Measurements from ENCODE around the gene MSL3. TPM values are rescaled to one million over a fixed set of nuclear protein-coding genes. Genes with fewer than 3 reads are reported as not detected.
A peak's percentile ranks its signal among the peaks of the same experiment; 100 is the strongest.

MSL3 gene, protein sequence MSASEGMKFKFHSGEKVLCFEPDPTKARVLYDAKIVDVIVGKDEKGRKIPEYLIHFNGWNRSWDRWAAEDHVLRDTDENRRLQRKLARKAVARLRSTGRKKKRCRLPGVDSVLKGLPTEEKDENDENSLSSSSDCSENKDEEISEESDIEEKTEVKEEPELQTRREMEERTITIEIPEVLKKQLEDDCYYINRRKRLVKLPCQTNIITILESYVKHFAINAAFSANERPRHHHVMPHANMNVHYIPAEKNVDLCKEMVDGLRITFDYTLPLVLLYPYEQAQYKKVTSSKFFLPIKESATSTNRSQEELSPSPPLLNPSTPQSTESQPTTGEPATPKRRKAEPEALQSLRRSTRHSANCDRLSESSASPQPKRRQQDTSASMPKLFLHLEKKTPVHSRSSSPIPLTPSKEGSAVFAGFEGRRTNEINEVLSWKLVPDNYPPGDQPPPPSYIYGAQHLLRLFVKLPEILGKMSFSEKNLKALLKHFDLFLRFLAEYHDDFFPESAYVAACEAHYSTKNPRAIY
- total RNA-seq, result 10 to 100 TPM; 73.7 to 82.4 TPM

DNA sequence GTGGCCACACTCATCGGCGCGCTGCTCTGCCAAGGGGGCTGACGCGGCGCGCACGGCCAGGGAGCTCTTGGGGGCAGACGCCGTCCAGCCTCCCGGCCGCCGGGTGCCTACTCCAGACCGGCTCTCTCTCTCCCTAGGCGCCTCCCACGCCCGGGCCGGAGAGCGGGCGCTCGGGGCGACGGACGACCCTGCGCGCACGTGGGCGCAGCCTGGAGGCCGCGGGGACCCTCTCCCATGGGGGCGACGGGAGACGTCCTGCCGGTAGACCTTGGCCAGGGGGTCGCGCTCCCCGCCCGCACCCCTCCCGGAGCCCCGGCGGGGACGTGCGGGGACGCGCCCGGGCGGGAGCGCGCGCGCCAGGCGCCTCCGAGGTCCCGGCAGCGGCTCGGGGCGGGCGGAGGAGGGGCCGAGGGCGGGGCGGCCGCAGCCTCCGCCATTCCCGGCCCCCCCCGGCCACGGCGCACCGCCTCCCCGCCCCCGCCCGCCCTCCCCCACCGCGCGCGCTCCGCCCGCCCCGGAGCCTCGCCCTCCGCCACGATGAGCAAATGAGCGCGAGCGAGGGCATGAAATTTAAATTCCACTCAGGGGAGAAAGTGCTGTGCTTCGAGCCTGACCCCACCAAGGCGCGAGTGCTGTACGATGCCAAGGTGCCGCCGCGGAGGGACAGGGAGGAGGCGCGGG lies at the start of gene MSL3:
Gene MSL3, plus strand, starts transcription at position 519 of the 681 bp plus-strand sequence. Its CDS starts 27 bp downstream, at position 546.
- Mint-ChIP-seq H3K4me3 (peak within 1 kb of the TSS; percentile 85), H3K9me3 (no peaks in the 10 kb centered on the region), H3K4me1 (peaks cover 9% of the 10 kb centered on the region), H3K36me3 (peaks cover 12% of the 10 kb centered on the region), H3K27me3 (peaks cover 8% of the 10 kb centered on the region), H3K27ac (peak within 1 kb of the TSS; percentile 90)
- POLR2A ChIA-PET, result interaction anchor here (0.9 to 1.5 kb wide), 2 partner anchors 10 to 12 kb away, joined by 3 to 4 read pairs; no protein-coding TSS in a partner anchor
- ATAC-seq (ENCODE audit: low read depth) (peak; percentile 45), DNase-seq (peak; percentile 76)

DNA sequence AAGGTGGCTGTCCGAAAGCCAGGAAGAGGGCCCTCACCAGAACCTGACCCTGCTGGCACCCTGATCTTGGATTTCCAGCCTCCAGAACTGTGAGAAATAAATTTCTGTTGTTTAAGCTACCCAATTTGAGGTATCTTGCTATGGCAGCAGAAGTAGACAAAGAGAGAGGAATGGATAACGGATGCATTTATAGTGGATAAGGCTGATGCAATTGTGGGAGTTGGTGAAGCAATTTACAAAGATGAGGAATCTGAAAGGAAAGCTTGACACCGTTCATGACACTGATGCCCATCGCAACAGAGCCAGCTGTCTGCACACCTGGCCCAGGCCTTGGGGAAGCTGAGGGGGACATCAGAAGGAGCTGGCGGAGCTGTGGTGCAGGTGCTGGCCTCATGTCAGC lies 35.7 kb upstream of the MSL3 start:
- Mint-ChIP-seq H3K9me3 (no peaks in the 10 kb centered on the region), H3K4me3 (no peak overlapping the region), H3K27me3 (no peaks in the 10 kb centered on the region), H3K4me1 (no peaks in the 10 kb centered on the region), H3K27ac (no peak overlapping the region), H3K36me3 (no peaks in the 10 kb centered on the region)
- POLR2A ChIA-PET, result no interaction called here
- DNase-seq (no peak), ATAC-seq (ENCODE audit: low read depth) (no peak)

DNA sequence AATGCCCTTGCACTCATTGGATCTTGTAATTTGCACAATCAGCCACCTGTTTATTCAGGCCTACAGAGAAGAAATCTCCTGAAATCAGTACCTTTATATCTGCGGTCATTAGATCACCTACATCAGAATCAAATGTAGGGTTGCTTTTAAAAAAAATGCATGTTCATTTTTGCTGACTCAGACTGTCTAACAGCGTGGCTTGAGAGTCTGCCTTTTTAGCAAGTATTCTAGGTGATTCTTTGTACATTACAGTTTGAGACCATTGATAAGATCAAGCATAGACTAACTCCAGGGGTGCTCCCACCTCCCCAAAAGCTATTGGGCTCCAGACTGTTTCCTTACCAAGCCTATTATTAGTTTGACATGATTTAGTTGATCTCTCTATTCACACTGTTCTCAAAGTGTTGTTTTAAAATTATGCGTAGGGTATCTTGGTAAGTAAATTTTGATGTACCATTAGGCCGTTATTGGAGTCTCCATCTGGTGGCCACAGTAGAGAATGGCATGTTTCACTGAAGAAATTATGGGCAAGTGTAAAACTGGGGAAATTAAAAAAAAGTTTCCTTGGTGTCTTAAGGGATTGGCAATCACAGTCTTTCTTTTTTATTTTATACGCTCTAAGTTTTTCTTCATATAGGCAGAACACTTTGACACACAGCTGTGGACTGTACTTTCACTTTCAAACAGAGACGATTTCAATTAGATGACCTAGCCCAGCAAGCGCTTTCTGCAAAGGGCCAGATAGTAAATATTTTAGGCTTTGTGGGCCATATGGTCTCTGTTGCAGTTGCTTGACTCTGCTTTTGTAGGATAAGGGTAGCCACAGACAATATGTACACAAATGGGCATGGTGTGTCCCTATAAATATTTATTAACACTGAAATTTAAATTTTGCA lies 33.7 kb upstream of the MSL3 start:
- H3K9me3 Mint-ChIP-seq, result no peaks in the 10 kb centered on the region
- POLR2A ChIA-PET, result no interaction called here
- H3K4me3 Mint-ChIP-seq, result no peak overlapping the region
- no peak overlapping the region for H3K27ac Mint-ChIP-seq
- H3K4me1 Mint-ChIP-seq, result no peaks in the 10 kb centered on the region
- H3K27me3 Mint-ChIP-seq, result no peaks in the 10 kb centered on the region
- ATAC-seq (ENCODE audit: low read depth) (no peak), DNase-seq (no peak)
- no peaks in the 10 kb centered on the region for H3K36me3 Mint-ChIP-seq

DNA sequence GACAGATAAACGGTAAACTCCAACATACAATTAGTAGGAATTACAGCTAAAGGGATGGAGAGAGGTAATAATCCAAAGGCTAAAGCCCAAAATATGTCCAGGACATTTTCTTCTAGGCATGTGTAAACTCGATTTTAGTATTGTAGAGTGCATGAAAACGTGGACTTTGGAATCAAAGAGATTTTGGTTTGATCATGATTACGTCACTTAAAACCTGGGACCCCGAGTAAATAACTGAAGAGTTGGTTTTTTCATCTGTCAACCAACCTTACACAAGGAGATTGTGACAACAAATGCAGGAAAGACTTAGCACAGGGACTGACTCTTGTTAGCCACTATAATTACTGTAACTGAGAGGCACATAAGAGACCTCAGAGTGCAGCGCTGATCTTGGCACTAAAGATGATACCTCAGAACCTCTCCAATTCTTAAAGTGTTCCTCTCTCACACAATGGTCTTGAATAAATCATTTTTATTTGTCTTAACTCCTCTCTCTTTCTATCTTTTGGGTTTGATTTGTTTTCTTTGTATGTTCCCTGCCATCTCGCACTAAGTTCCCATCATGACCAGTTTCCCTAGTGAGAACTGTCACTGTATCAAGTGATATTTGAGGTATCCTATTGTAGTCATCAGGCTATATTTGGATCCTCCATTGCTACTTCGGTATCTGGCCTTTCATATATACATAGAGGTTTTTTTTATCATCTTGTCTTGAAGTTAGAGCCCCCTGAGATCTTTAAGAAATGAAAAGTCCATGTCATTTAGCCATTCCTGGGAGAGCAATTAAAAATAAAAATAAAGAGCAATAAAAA lies 32.2 kb upstream of the MSL3 start:
- no peak for DNase-seq
- H3K27ac Mint-ChIP-seq, result no peak overlapping the region
- POLR2A ChIA-PET, result no interaction called here
- H3K4me3 Mint-ChIP-seq, result no peak overlapping the region
- H3K36me3 Mint-ChIP-seq, result no peaks in the 10 kb centered on the region
- no peaks in the 10 kb centered on the region for H3K4me1 Mint-ChIP-seq
- no peaks in the 10 kb centered on the region for H3K9me3 Mint-ChIP-seq
- no peak for ATAC-seq (ENCODE audit: low read depth)
- H3K27me3 Mint-ChIP-seq, result no peaks in the 10 kb centered on the region

DNA sequence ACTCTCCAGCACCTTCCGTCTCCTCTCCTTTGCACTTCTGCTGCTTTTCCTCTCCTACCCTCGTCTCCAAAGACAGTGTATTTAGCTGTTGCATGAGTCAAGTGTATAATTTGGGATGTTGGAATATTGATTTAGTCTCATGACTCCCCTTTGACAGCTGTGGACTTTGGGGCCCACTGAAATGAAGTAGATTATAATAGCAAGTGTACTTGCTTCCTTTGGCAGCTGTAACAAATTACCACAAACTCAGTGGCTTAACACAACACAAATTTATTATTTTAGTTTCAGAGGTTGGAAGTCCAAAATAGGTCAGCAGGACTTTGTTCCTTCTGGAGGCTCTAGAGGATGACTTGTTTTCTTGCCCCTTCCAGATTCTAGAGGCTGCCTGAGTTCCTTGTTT lies 29.5 kb upstream of the MSL3 start:
- H3K36me3 Mint-ChIP-seq, result no peaks in the 10 kb centered on the region
- DNase-seq (no peak), ATAC-seq (ENCODE audit: low read depth) (no peak)
- H3K27ac Mint-ChIP-seq, result no peak overlapping the region
- peaks cover 2% of the 10 kb centered on the region for H3K27me3 Mint-ChIP-seq
- H3K4me1 Mint-ChIP-seq, result no peaks in the 10 kb centered on the region
- POLR2A ChIA-PET, result no interaction called here
- H3K4me3 Mint-ChIP-seq, result no peak overlapping the region
- no peaks in the 10 kb centered on the region for H3K9me3 Mint-ChIP-seq

DNA sequence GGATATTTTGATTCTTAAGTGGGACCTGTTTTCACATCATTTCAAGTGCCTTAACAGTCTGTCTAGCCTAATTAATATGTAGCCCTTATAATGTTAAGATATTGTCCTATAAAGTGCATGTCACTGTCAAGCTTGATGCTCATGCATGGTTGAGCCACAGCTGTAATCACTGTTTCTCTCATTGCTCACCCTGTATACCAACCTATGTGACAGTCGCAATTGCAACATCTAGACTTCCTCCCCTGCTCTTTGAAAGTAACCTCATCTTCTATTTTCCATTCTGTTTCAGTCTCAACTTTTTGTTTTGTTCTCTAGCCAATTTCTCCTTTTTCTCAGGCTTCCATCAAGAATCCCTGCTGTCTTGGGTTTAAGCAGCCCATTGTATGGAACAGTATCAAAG lies 24.4 kb upstream of the MSL3 start:
- no peak overlapping the region for H3K4me3 Mint-ChIP-seq
- no peaks in the 10 kb centered on the region for H3K4me1 Mint-ChIP-seq
- DNase-seq (no peak), ATAC-seq (ENCODE audit: low read depth) (no peak)
- H3K9me3 Mint-ChIP-seq, result no peaks in the 10 kb centered on the region
- H3K36me3 Mint-ChIP-seq, result no peaks in the 10 kb centered on the region
- POLR2A ChIA-PET, result no interaction called here
- H3K27me3 Mint-ChIP-seq, result peaks cover 4% of the 10 kb centered on the region
- H3K27ac Mint-ChIP-seq, result no peak overlapping the region

DNA sequence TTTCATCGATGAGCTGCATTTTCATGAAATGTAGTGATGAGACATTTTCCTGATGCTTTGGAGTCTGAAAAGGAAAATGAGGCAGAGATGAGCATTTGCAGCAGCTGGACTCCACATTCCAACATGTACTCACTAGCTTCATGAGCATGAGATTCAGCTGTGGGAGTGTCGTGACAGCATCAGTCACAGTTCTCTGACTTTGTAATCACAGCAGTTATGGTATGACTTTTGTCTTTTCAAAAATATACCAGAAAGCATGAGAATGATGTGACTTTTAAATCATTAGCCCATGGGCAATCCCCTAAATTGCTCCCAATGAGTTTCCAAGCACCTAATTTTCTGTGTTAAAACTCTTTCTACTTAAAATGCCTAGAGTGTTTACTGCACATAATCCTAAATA lies 18.3 kb upstream of the MSL3 start:
- DNase-seq, result no peak
- Mint-ChIP-seq H3K4me1 (no peaks in the 10 kb centered on the region), H3K27me3 (no peaks in the 10 kb centered on the region), H3K36me3 (no peaks in the 10 kb centered on the region), H3K4me3 (no peak overlapping the region), H3K27ac (no peak overlapping the region), H3K9me3 (no peaks in the 10 kb centered on the region)
- POLR2A ChIA-PET, result no interaction called here
- ATAC-seq (ENCODE audit: low read depth), result no peak

DNA sequence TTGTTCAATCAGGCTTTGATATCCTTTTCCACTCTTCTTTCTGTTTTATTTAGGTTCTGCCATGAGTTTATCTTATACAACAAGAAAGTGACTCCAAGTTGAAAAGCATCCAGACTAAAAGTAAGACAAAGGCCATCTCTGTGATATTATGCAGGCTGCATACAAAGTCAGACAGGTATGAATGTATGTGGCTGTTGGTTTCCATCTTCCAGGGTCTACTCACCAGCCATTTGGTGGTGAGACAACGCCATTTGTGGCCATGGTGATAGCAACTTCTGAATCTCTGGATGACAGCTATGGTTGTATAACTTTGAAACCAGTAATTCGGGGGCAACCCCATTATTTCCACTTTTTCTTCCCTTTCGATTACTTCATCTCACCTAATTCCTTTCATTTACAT lies 17.2 kb upstream of the MSL3 start:
- POLR2A ChIA-PET, result no interaction called here
- Mint-ChIP-seq H3K27me3 (no peaks in the 10 kb centered on the region), H3K9me3 (no peaks in the 10 kb centered on the region), H3K36me3 (no peaks in the 10 kb centered on the region), H3K27ac (no peak overlapping the region), H3K4me3 (no peak overlapping the region), H3K4me1 (no peaks in the 10 kb centered on the region)
- ATAC-seq (ENCODE audit: low read depth) (no peak), DNase-seq (no peak)

DNA sequence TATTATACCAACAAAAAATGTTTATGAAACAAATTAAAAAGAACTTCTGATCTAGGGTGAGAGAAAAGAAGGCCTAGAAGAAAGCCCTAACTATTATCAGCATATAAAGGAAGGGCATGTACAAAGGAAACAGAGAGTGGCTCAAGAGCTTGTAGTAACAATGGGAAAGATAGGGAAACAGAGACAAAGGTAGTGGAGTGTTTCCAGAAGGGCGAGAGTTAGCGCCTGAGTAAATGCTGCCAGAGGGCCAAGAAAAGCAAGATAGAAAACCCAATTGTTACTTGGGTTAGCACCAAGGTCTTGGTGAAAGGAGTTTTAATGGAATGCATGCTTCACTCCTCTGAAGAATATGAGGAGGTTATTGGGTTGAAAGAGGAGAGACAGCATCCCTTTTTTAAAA lies 16.5 kb upstream of the MSL3 start:
- POLR2A ChIA-PET, result no interaction called here
- ATAC-seq (ENCODE audit: low read depth) (no peak), DNase-seq (no peak)
- no peak overlapping the region for H3K27ac Mint-ChIP-seq
- H3K4me3 Mint-ChIP-seq, result no peak overlapping the region
- H3K36me3 Mint-ChIP-seq, result no peaks in the 10 kb centered on the region
- H3K4me1 Mint-ChIP-seq, result no peaks in the 10 kb centered on the region
- H3K9me3 Mint-ChIP-seq, result no peaks in the 10 kb centered on the region
- peaks cover 2% of the 10 kb centered on the region for H3K27me3 Mint-ChIP-seq

DNA sequence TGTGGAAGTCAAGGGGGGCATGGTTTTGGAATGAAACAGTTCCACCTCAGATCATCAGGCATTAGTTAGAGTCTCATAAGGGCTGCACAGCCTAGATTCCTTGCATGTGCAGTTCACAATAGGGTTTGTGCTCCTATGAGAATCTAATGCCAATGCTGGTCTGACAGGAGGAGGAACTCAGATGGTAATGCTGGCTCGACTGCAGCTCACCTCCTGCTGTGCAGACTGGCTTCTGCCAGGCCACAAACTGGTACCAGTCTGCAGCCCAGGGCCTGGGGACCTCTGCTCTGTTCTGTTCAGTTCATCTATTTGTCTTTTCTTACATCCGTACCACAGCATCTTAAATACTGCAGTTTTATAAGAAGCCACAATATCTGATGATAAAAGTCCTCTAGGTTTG lies 12.2 kb upstream of the MSL3 start:
- H3K27ac Mint-ChIP-seq, result no peak overlapping the region
- H3K9me3 Mint-ChIP-seq, result no peaks in the 10 kb centered on the region
- H3K4me1 Mint-ChIP-seq, result peaks cover 2% of the 10 kb centered on the region
- DNase-seq (no peak), ATAC-seq (ENCODE audit: low read depth) (no peak)
- POLR2A ChIA-PET, result no interaction called here
- no peak overlapping the region for H3K4me3 Mint-ChIP-seq
- no peaks in the 10 kb centered on the region for H3K36me3 Mint-ChIP-seq
- H3K27me3 Mint-ChIP-seq, result peaks cover 5% of the 10 kb centered on the region

DNA sequence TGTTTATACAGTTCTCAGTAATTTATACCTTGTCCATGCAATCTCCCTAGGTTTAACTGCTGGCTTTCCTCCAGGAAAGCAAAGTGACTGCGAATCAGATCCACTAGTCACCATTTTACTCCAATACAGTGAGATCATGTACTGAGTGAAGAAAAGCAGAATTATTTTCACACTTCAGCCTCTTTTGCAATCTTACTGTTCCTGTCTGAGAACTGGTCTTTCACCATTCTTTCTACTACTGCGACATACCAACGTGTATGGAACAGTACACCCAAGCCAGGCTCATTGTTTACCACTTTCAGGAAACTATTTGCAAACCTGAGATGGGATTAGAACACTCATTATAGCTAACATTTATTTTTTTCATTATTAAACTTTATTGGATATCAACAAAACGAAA lies 8.0 kb upstream of the MSL3 start:
- no peaks in the 10 kb centered on the region for H3K36me3 Mint-ChIP-seq
- H3K27ac Mint-ChIP-seq, result no peak overlapping the region
- ATAC-seq (ENCODE audit: low read depth), result no peak
- no peaks in the 10 kb centered on the region for H3K9me3 Mint-ChIP-seq
- H3K27me3 Mint-ChIP-seq, result peaks cover 8% of the 10 kb centered on the region
- DNase-seq, result no peak
- POLR2A ChIA-PET, result no interaction called here
- H3K4me1 Mint-ChIP-seq, result peaks cover 2% of the 10 kb centered on the region
- H3K4me3 Mint-ChIP-seq, result no peak overlapping the region

DNA sequence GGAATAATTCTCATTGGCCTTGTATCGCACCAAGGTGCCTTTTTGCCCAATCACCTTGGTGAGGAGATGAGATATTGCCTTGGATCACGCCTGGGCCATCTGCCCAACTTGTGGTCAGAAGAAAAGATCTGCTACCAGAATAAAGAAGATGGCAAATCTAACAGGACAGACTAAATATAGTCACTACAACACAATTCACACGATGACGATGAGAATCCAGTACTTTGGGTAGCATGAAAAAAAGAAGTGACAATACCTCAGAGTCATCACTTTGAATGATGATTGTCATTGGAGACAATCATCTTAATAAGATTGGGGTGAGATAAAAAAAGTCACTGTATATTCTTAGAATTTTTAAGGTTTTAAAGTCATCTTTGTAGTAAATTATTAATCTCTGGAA lies 7.3 kb upstream of the MSL3 start:
- H3K27ac Mint-ChIP-seq, result no peak overlapping the region
- H3K4me3 Mint-ChIP-seq, result no peak overlapping the region
- ATAC-seq (ENCODE audit: low read depth), result no peak
- peaks cover 8% of the 10 kb centered on the region for H3K27me3 Mint-ChIP-seq
- H3K36me3 Mint-ChIP-seq, result no peaks in the 10 kb centered on the region
- POLR2A ChIA-PET, result no interaction called here
- H3K9me3 Mint-ChIP-seq, result no peaks in the 10 kb centered on the region
- H3K4me1 Mint-ChIP-seq, result peaks cover 2% of the 10 kb centered on the region
- no peak for DNase-seq

DNA sequence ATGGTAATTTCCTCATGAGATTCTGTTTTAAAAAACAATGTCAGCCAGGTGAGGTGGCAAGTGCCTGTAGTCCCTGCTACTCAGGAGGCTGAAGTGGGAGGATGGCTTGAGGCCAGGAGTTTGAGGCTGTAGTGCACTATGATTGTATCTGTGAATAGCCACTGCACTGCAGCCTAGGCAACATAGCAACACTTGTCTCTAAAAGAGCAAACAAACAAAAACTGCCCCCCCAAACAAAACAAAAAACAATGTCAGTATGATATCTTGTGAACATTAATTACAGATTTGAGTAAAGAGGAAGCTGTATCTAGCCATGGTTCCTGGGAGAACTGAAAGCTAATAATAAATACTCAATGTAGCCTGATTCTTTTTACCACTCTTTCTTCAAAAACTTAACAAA lies 6.8 kb upstream of the MSL3 start:
- no peaks in the 10 kb centered on the region for H3K9me3 Mint-ChIP-seq
- POLR2A ChIA-PET, result no interaction called here
- no peak for DNase-seq
- no peak overlapping the region for H3K27ac Mint-ChIP-seq
- peaks cover 6% of the 10 kb centered on the region for H3K27me3 Mint-ChIP-seq
- no peak overlapping the region for H3K4me3 Mint-ChIP-seq
- H3K36me3 Mint-ChIP-seq, result no peaks in the 10 kb centered on the region
- no peak for ATAC-seq (ENCODE audit: low read depth)
- H3K4me1 Mint-ChIP-seq, result peaks cover 2% of the 10 kb centered on the region

Measured in activated naive CD8-positive, alpha-beta T cell treated with anti-CD3 and anti-CD28 coated beads, Interleukin-2, amount 10 ng/mL, durations not matched to agents 7 days and 5 days (primary cell).